KMS-11 (cell line): ENCODE results near the gene LYRM1.
"Not testable (repeated sequence)": the region's sequence is repeated elsewhere in the genome, so short reads cannot be mapped to it uniquely, and the experiment has no call there.

Source experiments
- H2AFZ ChIP-seq: fragments of 200-600 bp; sonication (generic); 2 replicates; pipeline ENCODE4 v1.6.1; 2016; ENCODE audit warnings: antibody characterized with exemption, mixed run types, low read depth
- H3K27ac ChIP-seq: fragments of 200-600 bp; sonication (generic); 2 replicates; pipeline ENCODE4 v1.6.1; 2016; ENCODE audit warnings: mild to moderate bottlenecking, mixed run types
- H3K27me3 ChIP-seq: fragments of 200-600 bp; sonication (generic); 2 replicates; pipeline ENCODE4 v1.6.1; 2017; ENCODE audit warnings: mild to moderate bottlenecking, low read depth, mixed run types, moderate library complexity; ENCODE audit not compliant: insufficient read depth
- H3K36me3 ChIP-seq: fragments of 200-600 bp; sonication (generic); 2 replicates; pipeline ENCODE4 v1.6.1; 2017; ENCODE audit warnings: mild to moderate bottlenecking, mixed run types; ENCODE audit not compliant: insufficient read depth
- H3K4me1 ChIP-seq: fragments of 200-600 bp; sonication (generic); 2 replicates; pipeline ENCODE4 v1.6.1; 2016; ENCODE audit warnings: mild to moderate bottlenecking, low read depth, mixed run types; ENCODE audit not compliant: poor library complexity, severe bottlenecking
- H3K4me2 ChIP-seq: fragments of 200-600 bp; sonication (generic); 2 replicates; pipeline ENCODE4 v1.7.0; 2016; ENCODE audit warnings: mild to moderate bottlenecking, mixed run types
- H3K4me3 ChIP-seq: fragments of 200-600 bp; sonication (generic); IDR thresholded peaks from 2 replicates; pipeline ENCODE4 v1.6.1; 2017; ENCODE audit warnings: low read depth, low read length, mixed read lengths; ENCODE audit not compliant: insufficient read depth
- H3K79me2 ChIP-seq: fragments of 200-600 bp; sonication (generic); 2 replicates; pipeline ENCODE4 v1.6.1; 2016; ENCODE audit warnings: low read depth, mixed run types; ENCODE audit not compliant: insufficient read depth
- H3K9ac ChIP-seq: fragments of 200-600 bp; sonication (generic); 2 replicates; pipeline ENCODE4 v1.6.1; 2016; ENCODE audit warnings: mild to moderate bottlenecking, mixed run types
- H4K20me1 ChIP-seq: fragments of 200-600 bp; sonication (generic); 2 replicates; pipeline ENCODE4 v1.6.1; 2016; ENCODE audit warnings: mild to moderate bottlenecking, mixed run types; ENCODE audit not compliant: insufficient read depth
- TF ChIP-seq, protein P1 (sequence below): fragments of 200-600 bp; sonication (generic); conservative IDR thresholded peaks from 2 replicates; pipeline ENCODE4 v1.6.1; 2017; ENCODE audit warnings: low read depth, mild to moderate bottlenecking, antibody characterized with exemption, low read length, moderate library complexity, mixed read lengths

The LYRM1 gene

DNA sequence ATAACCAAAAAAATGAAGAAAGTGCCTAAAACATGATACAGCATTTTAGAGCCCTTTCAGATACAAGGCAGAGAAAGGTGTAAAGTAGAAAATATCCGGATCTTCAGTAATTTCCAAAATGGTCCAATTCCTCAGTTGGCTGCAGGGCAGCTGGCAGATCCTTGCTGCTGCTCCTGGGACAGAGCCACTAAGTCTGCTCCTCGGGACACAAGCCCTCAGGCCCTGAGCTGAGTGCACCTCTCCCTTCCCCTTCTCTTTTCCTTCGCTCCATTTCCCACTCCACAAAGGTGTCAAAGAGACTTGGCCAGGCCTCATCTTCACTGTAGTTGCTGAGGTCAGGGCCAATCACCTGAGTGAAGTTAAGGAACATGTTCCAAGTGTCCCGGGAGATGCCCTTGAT, 40.9 kb upstream of the LYRM1 start:
- no peaks in the 10 kb centered on the region for H3K36me3 ChIP-seq

DNA sequence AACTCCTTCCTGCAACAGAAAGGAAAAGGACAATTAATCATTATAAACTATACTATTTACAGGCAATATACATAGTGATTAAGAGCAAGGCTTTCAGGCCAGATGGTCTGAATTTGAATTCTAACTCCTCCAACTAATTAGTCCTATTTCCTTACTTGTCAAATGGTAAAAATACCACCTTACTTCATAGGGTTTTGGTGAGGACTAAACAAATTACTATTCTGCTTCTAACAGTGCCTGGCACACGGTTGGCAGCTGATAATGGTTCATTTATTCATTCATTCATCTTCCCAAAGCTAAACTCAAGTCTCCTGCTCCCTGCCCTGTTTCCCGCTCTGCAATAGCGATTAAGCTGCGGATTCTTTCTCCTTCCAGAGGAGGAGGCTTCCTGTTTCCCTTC, 40.2 kb upstream of the LYRM1 start:
- Histone ChIP-seq H3K4me2 (no peak overlapping the region), H3K4me1 (no peaks in the 10 kb centered on the region), H3K9ac (no peak overlapping the region), H3K27ac (no peak overlapping the region), H3K4me3 (no peak overlapping the region), H3K36me3 (no peaks in the 10 kb centered on the region), H3K27me3 (no peaks in the 10 kb centered on the region), H2AFZ (no peak overlapping the region), H4K20me1 (no peaks in the 10 kb centered on the region), H3K79me2 (no peaks in the 10 kb centered on the region)
- TF ChIP-seq, protein P1, sequence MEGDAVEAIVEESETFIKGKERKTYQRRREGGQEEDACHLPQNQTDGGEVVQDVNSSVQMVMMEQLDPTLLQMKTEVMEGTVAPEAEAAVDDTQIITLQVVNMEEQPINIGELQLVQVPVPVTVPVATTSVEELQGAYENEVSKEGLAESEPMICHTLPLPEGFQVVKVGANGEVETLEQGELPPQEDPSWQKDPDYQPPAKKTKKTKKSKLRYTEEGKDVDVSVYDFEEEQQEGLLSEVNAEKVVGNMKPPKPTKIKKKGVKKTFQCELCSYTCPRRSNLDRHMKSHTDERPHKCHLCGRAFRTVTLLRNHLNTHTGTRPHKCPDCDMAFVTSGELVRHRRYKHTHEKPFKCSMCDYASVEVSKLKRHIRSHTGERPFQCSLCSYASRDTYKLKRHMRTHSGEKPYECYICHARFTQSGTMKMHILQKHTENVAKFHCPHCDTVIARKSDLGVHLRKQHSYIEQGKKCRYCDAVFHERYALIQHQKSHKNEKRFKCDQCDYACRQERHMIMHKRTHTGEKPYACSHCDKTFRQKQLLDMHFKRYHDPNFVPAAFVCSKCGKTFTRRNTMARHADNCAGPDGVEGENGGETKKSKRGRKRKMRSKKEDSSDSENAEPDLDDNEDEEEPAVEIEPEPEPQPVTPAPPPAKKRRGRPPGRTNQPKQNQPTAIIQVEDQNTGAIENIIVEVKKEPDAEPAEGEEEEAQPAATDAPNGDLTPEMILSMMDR, result no peak

More for the DNA sequence above, 40.9 kb upstream of the LYRM1 start:
- Histone ChIP-seq H3K79me2 (no peaks in the 10 kb centered on the region), H3K4me2 (no peak overlapping the region), H2AFZ (no peak overlapping the region), H3K27me3 (no peaks in the 10 kb centered on the region), H3K4me3 (no peak overlapping the region), H3K9ac (no peak overlapping the region), H3K4me1 (no peaks in the 10 kb centered on the region), H4K20me1 (no peaks in the 10 kb centered on the region), H3K27ac (no peak overlapping the region)
- TF ChIP-seq, protein P1, result no peak

DNA sequence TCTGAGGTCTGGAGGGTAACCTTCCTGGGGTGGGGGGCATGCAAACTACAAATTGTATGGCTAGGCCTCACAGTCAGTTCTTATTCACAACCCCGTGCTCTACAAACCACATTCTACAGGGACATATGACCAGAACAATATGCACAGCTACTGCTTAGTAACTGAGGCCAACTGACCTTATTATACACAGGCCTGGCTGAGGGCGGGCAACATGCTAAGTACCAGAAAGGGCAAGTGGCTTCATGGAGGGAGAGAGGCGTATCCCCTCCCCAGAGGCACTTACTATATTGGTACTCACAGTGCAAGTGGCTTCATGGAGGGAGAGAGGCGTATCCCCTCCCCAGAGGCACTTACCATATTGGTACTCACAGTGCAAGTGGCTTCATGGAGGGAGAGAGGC, 39.6 kb upstream of the LYRM1 start:
- not testable (repeated sequence) for H3K79me2 ChIP-seq, H4K20me1 ChIP-seq, H3K27ac ChIP-seq, H3K4me1 ChIP-seq, H2AFZ ChIP-seq, H3K27me3 ChIP-seq, H3K36me3 ChIP-seq, H3K4me3 ChIP-seq, H3K4me2 ChIP-seq, H3K9ac ChIP-seq

DNA sequence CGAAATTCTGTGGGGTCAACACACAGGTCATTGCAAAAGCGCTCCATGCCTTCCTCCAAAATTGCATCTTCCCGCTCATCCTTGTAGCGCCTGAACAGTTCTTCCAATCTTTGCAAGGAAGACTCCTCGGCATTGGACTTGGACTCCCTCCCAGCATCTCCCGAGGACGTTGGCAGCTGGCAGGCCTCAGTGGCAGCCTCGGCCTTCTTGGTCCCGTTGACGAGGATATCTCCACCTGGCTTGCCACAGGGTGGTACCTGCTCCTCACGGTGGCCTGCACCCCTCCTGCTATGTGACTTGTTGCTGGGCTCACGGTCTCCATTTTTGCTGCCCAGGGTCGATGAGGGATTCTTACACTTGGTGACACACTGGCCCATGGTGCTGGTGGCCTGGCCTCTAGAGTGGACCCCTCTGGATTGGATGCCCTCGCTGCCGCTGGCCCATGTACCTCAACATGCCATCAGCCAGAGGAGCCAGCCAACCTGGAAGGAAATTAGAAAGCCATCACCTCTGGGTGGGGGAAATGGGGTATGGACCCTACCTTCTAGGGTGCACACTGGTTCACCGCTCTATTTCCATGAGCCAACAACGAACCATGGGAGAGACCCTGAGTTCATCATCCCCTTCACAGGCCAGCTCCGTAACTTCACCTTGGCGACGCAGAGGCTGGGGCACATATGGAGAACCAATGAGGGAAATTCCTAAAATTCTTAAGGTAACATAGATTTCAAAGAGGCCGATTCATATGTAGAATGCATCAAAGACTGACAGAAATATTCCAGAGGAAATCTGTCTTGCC, 38.2 kb upstream of the LYRM1 start:
- H3K27ac ChIP-seq, result no peak overlapping the region
- H3K9ac ChIP-seq, result no peak overlapping the region
- no peak overlapping the region for H2AFZ ChIP-seq
- no peaks in the 10 kb centered on the region for H3K27me3 ChIP-seq
- H3K4me2 ChIP-seq, result no peak overlapping the region
- no peaks in the 10 kb centered on the region for H3K79me2 ChIP-seq
- H4K20me1 ChIP-seq, result no peaks in the 10 kb centered on the region
- H3K36me3 ChIP-seq, result no peaks in the 10 kb centered on the region
- TF ChIP-seq, protein P1, result no peak
- H3K4me3 ChIP-seq, result no peak overlapping the region
- no peaks in the 10 kb centered on the region for H3K4me1 ChIP-seq

DNA sequence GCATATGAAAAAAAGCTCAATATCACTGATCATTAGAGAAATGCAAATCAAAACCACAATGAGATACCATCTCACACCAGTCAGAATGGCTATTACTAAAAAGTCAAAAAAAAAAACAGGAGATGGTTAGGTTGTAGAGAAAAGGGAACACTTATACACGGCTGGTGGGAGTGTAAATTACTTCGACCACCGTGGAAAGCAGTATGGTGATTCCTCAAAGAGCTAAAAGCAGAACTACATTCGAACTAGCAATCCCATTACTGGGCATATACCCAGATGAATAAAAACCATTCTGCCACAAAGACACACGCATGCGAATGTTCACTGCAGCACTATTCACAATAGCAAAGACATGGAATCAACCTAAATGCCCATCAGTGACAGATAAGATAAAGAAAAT, 36.2 kb upstream of the LYRM1 start:
- H2AFZ ChIP-seq, H3K79me2 ChIP-seq, H3K27me3 ChIP-seq, H3K4me3 ChIP-seq, H3K27ac ChIP-seq, H3K36me3 ChIP-seq, H4K20me1 ChIP-seq, H3K9ac ChIP-seq, H3K4me1 ChIP-seq, H3K4me2 ChIP-seq: not testable (repeated sequence)
